ENCODE results near the gene MEIS3. TPM values are rescaled to one million over a fixed set of nuclear protein-coding genes. Genes with fewer than 3 reads are reported as not detected.

MEIS3 gene
- total RNA-seq, 5 donors from 2014 or later (not counting 1 experiment from before 2014, with no cell fraction given), result 0.32 to 0.69 (median 0.54) TPM; not detected in 2

- no peaks in the 10 kb centered on the region for H3K36me3 Mint-ChIP-seq
- H3K27me3 Mint-ChIP-seq, result peaks cover 31 to 36% of the 10 kb centered on the region in 2 donors
- H3K36me3 ChIP-seq (ENCODE audit: control insufficient read depth in 2 of 2, extremely low read depth in 1 of 2, insufficient read depth in 1 of 2, low read length in 1 of 2), result no peaks in the 10 kb centered on the region
- H3K4me3 ChIP-seq (ENCODE audit: control insufficient read depth in 1 of 2, extremely low read depth in 1 of 2, low read length in 1 of 2), result no peak overlapping the region
- POLR2A ChIA-PET, result no interaction called here
- H3K4me1 ChIP-seq (ENCODE audit: control insufficient read depth in 1 of 2, extremely low read depth in 1 of 2, insufficient read depth in 2 of 2, low read length in 2 of 2), result no peaks in the 10 kb centered on the region
- H3K4me1 Mint-ChIP-seq, result peaks cover 0 to 2% (median 0%) of the 10 kb centered on the region in 3 donors
- no peak overlapping the region for H3K27ac Mint-ChIP-seq
- WGBS (ENCODE audit: insufficient coverage), result 31% methylated on average over 5 of the region's 5 CpGs
- CTCF ChIA-PET, result interaction anchor here in 1 of 2 donors (0.6 kb wide), 1 partner anchor 22 kb away, joined by 9 read pairs; no protein-coding TSS in a partner anchor
- no peak overlapping the region for H3K4me3 Mint-ChIP-seq
- H3K9me3 ChIP-seq, result no peaks in the 10 kb centered on the region
- H3K27ac ChIP-seq (ENCODE audit: low read length), result no peak overlapping the region
- DNase-seq, result no peak
- ATAC-seq (replicated peaks in 1 of 4), result no peak
- peaks cover 0 to 7% (median 4%) of the 10 kb centered on the region in 3 donors for H3K9me3 Mint-ChIP-seq
- peaks cover 12 to 65% of the 10 kb centered on the region in 2 experiments for H3K27me3 ChIP-seq (replicated peaks in 1 of 2; ENCODE audit: control insufficient read depth in 2 of 2, extremely low read depth in 1 of 2, insufficient read depth in 2 of 2, low read length in 1 of 2)
These were observed 39.3 kb upstream of the MEIS3 start for GRCh38 chr19:47458672-47459071.

GRCh38 chr19:47456721-47457474, 37.6 kb upstream of the MEIS3 start:
- DNase-seq (no peak), ATAC-seq (replicated peaks in 1 of 4) (no peak)
- peaks cover 28 to 31% of the 10 kb centered on the region in 2 donors for H3K27me3 Mint-ChIP-seq
- H3K27ac Mint-ChIP-seq, result no peak overlapping the region
- ChIA-PET CTCF (no interaction called here), POLR2A (no interaction called here)
- 40% methylated on average over 75 of the region's 77 CpGs for WGBS (ENCODE audit: insufficient coverage)
- H3K36me3 ChIP-seq (ENCODE audit: control insufficient read depth in 2 of 2, extremely low read depth in 1 of 2, insufficient read depth in 1 of 2, low read length in 1 of 2), result no peaks in the 10 kb centered on the region
- no peak overlapping the region for H3K27ac ChIP-seq (ENCODE audit: low read length)
- H3K4me1 ChIP-seq (ENCODE audit: control insufficient read depth in 1 of 2, extremely low read depth in 1 of 2, insufficient read depth in 2 of 2, low read length in 2 of 2), result no peaks in the 10 kb centered on the region
- H3K4me1 Mint-ChIP-seq, result peaks cover 0 to 2% (median 0%) of the 10 kb centered on the region in 3 donors
- H3K36me3 Mint-ChIP-seq, result no peaks in the 10 kb centered on the region
- peaks cover 0 to 7% (median 4%) of the 10 kb centered on the region in 3 donors for H3K9me3 Mint-ChIP-seq
- H3K4me3 Mint-ChIP-seq, result no peak overlapping the region
- peaks cover 12 to 74% of the 10 kb centered on the region in 2 experiments for H3K27me3 ChIP-seq (replicated peaks in 1 of 2; ENCODE audit: control insufficient read depth in 2 of 2, extremely low read depth in 1 of 2, insufficient read depth in 2 of 2, low read length in 1 of 2)
- no peak overlapping the region for H3K4me3 ChIP-seq (ENCODE audit: control insufficient read depth in 1 of 2, extremely low read depth in 1 of 2, low read length in 1 of 2)
- no peaks in the 10 kb centered on the region for H3K9me3 ChIP-seq

DNA sequence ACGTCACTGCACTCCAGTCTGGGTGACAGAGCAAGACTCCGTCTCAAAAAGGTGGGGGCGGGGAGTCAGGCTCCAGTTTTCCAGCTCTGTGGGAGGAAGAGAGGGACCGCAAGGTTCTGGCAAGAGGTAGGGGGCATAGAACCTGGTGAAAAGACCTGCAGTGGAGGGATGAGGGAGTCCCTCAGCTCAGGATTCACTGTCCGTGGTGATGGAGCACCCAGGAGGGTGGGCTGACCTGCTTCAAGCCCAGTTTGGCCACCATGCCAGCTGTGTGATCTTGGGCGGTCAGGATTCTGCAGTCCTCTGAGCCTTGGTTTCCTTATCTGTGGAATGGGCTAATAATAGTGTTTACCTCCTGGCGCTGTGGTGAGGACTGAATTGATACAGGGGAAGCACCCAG, 31.2 kb upstream of the MEIS3 start:
- Mint-ChIP-seq H3K4me3 (no peak overlapping the region), H3K36me3 (no peaks in the 10 kb centered on the region), H3K27ac (no peak overlapping the region), H3K4me1 (peaks cover 17 to 23% (median 17%) of the 10 kb centered on the region in 3 donors), H3K27me3 (peaks cover 45% of the 10 kb centered on the region in 2 donors), H3K9me3 (peaks cover 0 to 2% (median 2%) of the 10 kb centered on the region in 3 donors)
- WGBS (ENCODE audit: insufficient coverage), result 52% methylated on average over 5 of the region's 7 CpGs
- no peak for ATAC-seq (replicated peaks in 1 of 4)
- ChIA-PET CTCF (no interaction called here), POLR2A (no interaction called here)
- Histone ChIP-seq H3K36me3 (ENCODE audit: control insufficient read depth in 2 of 2, extremely low read depth in 1 of 2, insufficient read depth in 1 of 2, low read length in 1 of 2) (no peaks in the 10 kb centered on the region), H3K4me3 (ENCODE audit: control insufficient read depth in 1 of 2, extremely low read depth in 1 of 2, low read length in 1 of 2) (no peak overlapping the region), H3K27ac (ENCODE audit: low read length) (no peak overlapping the region), H3K4me1 (ENCODE audit: control insufficient read depth in 1 of 2, extremely low read depth in 1 of 2, insufficient read depth in 2 of 2, low read length in 2 of 2) (peaks cover 10 to 23% of the 10 kb centered on the region in 2 experiments), H3K9me3 (no peaks in the 10 kb centered on the region), H3K27me3 (replicated peaks in 1 of 2; ENCODE audit: control insufficient read depth in 2 of 2, extremely low read depth in 1 of 2, insufficient read depth in 2 of 2, low read length in 1 of 2) (peaks cover 5 to 59% of the 10 kb centered on the region in 2 experiments)
- DNase-seq, result no peak

GRCh38 chr19:47448360-47448727, 29.0 kb upstream of the MEIS3 start:
- H3K27me3 ChIP-seq (replicated peaks in 1 of 2; ENCODE audit: control insufficient read depth in 2 of 2, extremely low read depth in 1 of 2, insufficient read depth in 2 of 2, low read length in 1 of 2), result peaks cover 5 to 62% of the 10 kb centered on the region in 2 experiments
- no peak overlapping the region for H3K27ac ChIP-seq (ENCODE audit: low read length)
- H3K36me3 Mint-ChIP-seq, result no peaks in the 10 kb centered on the region
- no peaks in the 10 kb centered on the region for H3K9me3 Mint-ChIP-seq
- H3K4me3 ChIP-seq (ENCODE audit: control insufficient read depth in 1 of 2, extremely low read depth in 1 of 2, low read length in 1 of 2), result no peak overlapping the region
- 27% methylated on average over 8 of the region's 9 CpGs for WGBS (ENCODE audit: insufficient coverage)
- H3K9me3 ChIP-seq, result no peaks in the 10 kb centered on the region
- CTCF ChIA-PET, result interaction anchor here in 1 of 2 donors (1.0 kb wide), 1 partner anchor 20 kb away, joined by 4 read pairs; no protein-coding TSS in a partner anchor
- POLR2A ChIA-PET, result no interaction called here
- no peak for DNase-seq
- H3K27me3 Mint-ChIP-seq, result peaks cover 49 to 50% of the 10 kb centered on the region in 2 donors
- no peak overlapping the region for H3K27ac Mint-ChIP-seq
- H3K4me3 Mint-ChIP-seq, result peak overlapping the region in 1 of 3 donors; percentile 87
- ATAC-seq (replicated peaks in 1 of 4), result no peak
- H3K4me1 Mint-ChIP-seq, result peaks cover 36 to 43% (median 38%) of the 10 kb centered on the region in 3 donors
- peaks cover 15 to 45% of the 10 kb centered on the region in 2 experiments for H3K4me1 ChIP-seq (ENCODE audit: control insufficient read depth in 1 of 2, extremely low read depth in 1 of 2, insufficient read depth in 2 of 2, low read length in 2 of 2)
- H3K36me3 ChIP-seq (ENCODE audit: control insufficient read depth in 2 of 2, extremely low read depth in 1 of 2, insufficient read depth in 1 of 2, low read length in 1 of 2), result no peaks in the 10 kb centered on the region

DNA sequence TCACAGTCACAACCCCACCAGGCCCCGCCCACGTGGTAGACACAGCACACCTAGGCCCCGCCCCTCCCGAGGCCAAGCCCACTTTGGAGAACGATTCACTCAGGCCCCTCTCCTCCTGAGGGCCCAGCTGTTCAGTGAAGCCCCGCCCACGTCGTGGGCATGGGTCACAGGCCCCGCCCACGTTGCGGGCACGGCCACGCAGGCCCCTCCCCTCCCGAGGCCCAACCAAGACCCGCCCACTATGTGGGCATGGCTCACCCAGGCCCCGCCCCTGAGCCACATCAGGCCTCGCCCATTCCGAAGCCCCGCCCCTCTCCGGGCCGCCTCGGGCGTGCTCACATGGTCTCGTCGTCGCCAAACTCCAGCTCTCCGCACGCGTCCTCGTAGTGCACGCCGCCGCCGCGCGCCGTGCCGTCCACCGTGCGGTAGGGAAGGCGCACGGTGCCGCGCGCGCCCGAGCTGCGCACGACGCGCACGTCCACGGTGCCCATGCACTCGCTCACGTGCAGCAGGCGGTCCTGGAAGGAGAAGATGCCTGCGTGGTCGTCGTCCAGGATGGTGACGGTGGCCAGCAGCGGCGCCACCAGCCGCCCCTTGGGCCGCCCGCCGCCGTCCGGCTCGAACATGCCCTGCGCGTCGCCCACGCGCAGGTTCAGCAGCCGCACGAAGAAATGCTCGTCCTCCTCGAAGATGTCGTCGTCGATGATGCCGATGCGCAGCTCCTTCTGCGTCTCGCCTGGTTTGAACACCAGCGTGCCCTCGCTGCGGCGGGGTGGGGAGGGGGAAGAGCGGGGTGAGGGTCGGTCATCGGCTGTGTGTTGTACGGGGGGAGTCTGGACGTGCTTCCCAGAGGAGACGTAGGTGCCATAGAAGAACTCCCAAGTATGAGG, 28.4 kb upstream of the MEIS3 start:
- WGBS (ENCODE audit: insufficient coverage), result 10% methylated on average over 89 of the region's 95 CpGs
- Histone ChIP-seq H3K4me3 (ENCODE audit: control insufficient read depth in 1 of 2, extremely low read depth in 1 of 2, low read length in 1 of 2) (no peak overlapping the region), H3K4me1 (ENCODE audit: control insufficient read depth in 1 of 2, extremely low read depth in 1 of 2, insufficient read depth in 2 of 2, low read length in 2 of 2) (peaks cover 15 to 49% of the 10 kb centered on the region in 2 experiments), H3K27ac (ENCODE audit: low read length) (no peak overlapping the region), H3K9me3 (no peaks in the 10 kb centered on the region), H3K27me3 (replicated peaks in 1 of 2; ENCODE audit: control insufficient read depth in 2 of 2, extremely low read depth in 1 of 2, insufficient read depth in 2 of 2, low read length in 1 of 2) (peaks cover 5 to 64% of the 10 kb centered on the region in 2 experiments), H3K36me3 (ENCODE audit: control insufficient read depth in 2 of 2, extremely low read depth in 1 of 2, insufficient read depth in 1 of 2, low read length in 1 of 2) (no peaks in the 10 kb centered on the region)
- DNase-seq (peak in 31 of 35 experiments; percentile 17 to 68 (median 46)), ATAC-seq (replicated peaks in 1 of 4) (peak; percentile 25 to 65 (median 48))
- Mint-ChIP-seq H3K9me3 (no peaks in the 10 kb centered on the region), H3K27me3 (peaks cover 55 to 56% of the 10 kb centered on the region in 2 donors), H3K27ac (no peak overlapping the region), H3K36me3 (no peaks in the 10 kb centered on the region), H3K4me3 (peak overlapping the region in 1 of 3 donors; percentile 87), H3K4me1 (peaks cover 41 to 49% (median 45%) of the 10 kb centered on the region in 3 donors)
- ChIA-PET CTCF (interaction anchor here in 1 of 2 donors (0.5 to 1.0 kb wide), 3 partner anchors 13 to 20 kb away, joined by 3 to 7 read pairs (median 4); no protein-coding TSS in a partner anchor), POLR2A (no interaction called here)

Measured in T-cell (primary cell).